Glutamatergic neuron (in vitro differentiated cells): ENCODE data around the gene CERS6. TPM values are rescaled to one million over a fixed set of nuclear protein-coding genes. Genes with fewer than 3 reads are reported as not detected.

Experiments
- DNase-seq: peaks from one replicate; pipeline ENCODE4 v3.0.0; 2022
- H3K27ac Mint-ChIP-seq: one replicate; pipeline ENCODE4 v1.8.0; 2020; ENCODE audit warnings: mild to moderate bottlenecking, mixed read lengths, inconsistent platforms; ENCODE audit not compliant: unreplicated experiment
- H3K27me3 Mint-ChIP-seq: one replicate; pipeline ENCODE4 v1.8.0; 2020; ENCODE audit warnings: mild to moderate bottlenecking, moderate library complexity, mixed read lengths, inconsistent platforms; ENCODE audit not compliant: unreplicated experiment
- H3K36me3 Mint-ChIP-seq: one replicate; pipeline ENCODE4 v1.8.0; 2020; ENCODE audit warnings: mild to moderate bottlenecking, mixed read lengths, inconsistent platforms; ENCODE audit not compliant: unreplicated experiment
- H3K4me1 Mint-ChIP-seq: one replicate; pipeline ENCODE4 v1.8.0; 2020; ENCODE audit warnings: mild to moderate bottlenecking, low read depth, mixed read lengths, inconsistent platforms; ENCODE audit not compliant: unreplicated experiment
- H3K4me3 Mint-ChIP-seq: one replicate; pipeline ENCODE4 v1.8.0; 2020; ENCODE audit warnings: mild to moderate bottlenecking, mixed read lengths, inconsistent platforms; ENCODE audit not compliant: unreplicated experiment
- H3K9me3 Mint-ChIP-seq: one replicate; pipeline ENCODE4 v1.8.0; 2020; ENCODE audit warnings: mild to moderate bottlenecking, moderate library complexity, mixed read lengths, inconsistent platforms; ENCODE audit not compliant: unreplicated experiment
- CTCF ChIP-seq: fragments of 200-600 bp; sonication (generic); IDR thresholded peaks from one replicate; pipeline ENCODE4 v1.5.0; 2021; ENCODE audit not compliant: partially characterized antibody, unreplicated experiment
- total RNA-seq: library from RNA; stranded (reverse); fragmentation: NEBNext Ultra II Directional; extraction: Animal tissue kit (Norgen Biotek cat#: 25700); gene quantifications from one replicate; pipeline ENCODE4 v1.2.1, GENCODE V29; 2021; ENCODE audit not compliant: unreplicated experiment

Gene CERS6
- total RNA-seq, 1 donor from 2014 or later, result 143 TPM

GRCh38 chr2:168568476-168569267 is 112.6 kb downstream of the CERS6 start:
- DNase-seq, result no peak
- TF ChIP-seq CTCF, result no peak
- Mint-ChIP-seq H3K27ac (peak overlapping the region; percentile 98), H3K4me3 (peak overlapping the region; percentile 79), H3K36me3 (no peaks in the 10 kb centered on the region), H3K9me3 (peaks cover 7% of the 10 kb centered on the region), H3K4me1 (peaks cover 84% of the 10 kb centered on the region), H3K27me3 (peaks cover 4% of the 10 kb centered on the region)

- Mint-ChIP-seq H3K4me1 (peaks cover 75% of the 10 kb centered on the region), H3K4me3 (no peak overlapping the region)
Measured at GRCh38 chr2:168571061-168571460, 115.0 kb downstream of the CERS6 start.

GRCh38 chr2:168573128-168573903 is 117.2 kb downstream of the CERS6 start:
- H3K4me3 Mint-ChIP-seq, result peak overlapping the region; percentile 53
- TF ChIP-seq CTCF, result no peak
- DNase-seq, result peak; percentile 41
- H3K27me3 Mint-ChIP-seq, result peaks cover under 1% of the 10 kb centered on the region
- H3K36me3 Mint-ChIP-seq, result no peaks in the 10 kb centered on the region
- H3K9me3 Mint-ChIP-seq, result peaks cover 4% of the 10 kb centered on the region
- peaks cover 58% of the 10 kb centered on the region for H3K4me1 Mint-ChIP-seq
- H3K27ac Mint-ChIP-seq, result peak overlapping the region; percentile 75

More at GRCh38 chr2:168571061-168571460, 115.0 kb downstream of the CERS6 start:
- Mint-ChIP-seq H3K36me3 (no peaks in the 10 kb centered on the region), H3K27me3 (peaks cover 4% of the 10 kb centered on the region), H3K9me3 (peaks cover 7% of the 10 kb centered on the region), H3K27ac (peak overlapping the region; percentile 85)
- no peak for TF ChIP-seq CTCF
- DNase-seq, result no peak

GRCh38 chr2:168574856-168575630 is 119.0 kb downstream of the CERS6 start:
- Mint-ChIP-seq H3K9me3 (peaks cover 6% of the 10 kb centered on the region), H3K36me3 (peaks cover 4% of the 10 kb centered on the region), H3K4me1 (peaks cover 48% of the 10 kb centered on the region), H3K27ac (no peak overlapping the region), H3K27me3 (no peaks in the 10 kb centered on the region), H3K4me3 (no peak overlapping the region)
- TF ChIP-seq CTCF, result no peak
- DNase-seq, result no peak
